Measurements from ENCODE around the gene LCA5L. TPM values are rescaled to one million over a fixed set of nuclear protein-coding genes. Genes with fewer than 3 reads are reported as not detected.
"Not testable (repeated sequence)": the region's sequence is repeated elsewhere in the genome, so short reads cannot be mapped to it uniquely, and the experiment has no call there.

LCA5L gene
- total RNA-seq, 1 donor from 2014 or later = 2.0 TPM

- no peak for DNase-seq (ENCODE audit: extremely low read depth, low read depth, low spot score)
These were observed 6.8 kb upstream of the LCA5L start for GRCh38 chr21:39452207-39452969.

GRCh38 chr21:39451332-39452206 lies 6.0 kb upstream of the LCA5L start, which contains the start of gene SH3BGR:
Gene SH3BGR (plus strand): TSS chr21:39451970. CDS start chr21:39452097, 127 bp downstream.
- no peak for DNase-seq (ENCODE audit: extremely low read depth, low read depth, low spot score)

- no peak for DNase-seq (ENCODE audit: extremely low read depth, low read depth, low spot score)
These were observed 1.7 kb upstream of the LCA5L start for GRCh38 chr21:39447264-39447663.

GRCh38 chr21:39444421-39445180 lies 977 bp downstream of the LCA5L start:
- DNase-seq (ENCODE audit: extremely low read depth, low read depth, low spot score) = no peak

GRCh38 chr21:39441502-39442475 lies 3.8 kb downstream of the LCA5L start:
- no peak for DNase-seq (ENCODE audit: extremely low read depth, low read depth, low spot score)

GRCh38 chr21:39439232-39439631 lies 6.3 kb downstream of the LCA5L start:
- DNase-seq (ENCODE audit: extremely low read depth, low read depth, low spot score) = no peak

- DNase-seq (ENCODE audit: extremely low read depth, low read depth, low spot score) = no peak
These were observed 10.6 kb downstream of the LCA5L start for GRCh38 chr21:39434950-39435349.

- no peak for DNase-seq (ENCODE audit: extremely low read depth, low read depth, low spot score)
These were observed 14.6 kb downstream of the LCA5L start for GRCh38 chr21:39430954-39431353.

GRCh38 chr21:39430457-39430856 lies 15.1 kb downstream of the LCA5L start:
- DNase-seq (ENCODE audit: extremely low read depth, low read depth, low spot score) = no peak

GRCh38 chr21:39430016-39430415 lies 15.6 kb downstream of the LCA5L start:
- no peak for DNase-seq (ENCODE audit: extremely low read depth, low read depth, low spot score)

- no peak for DNase-seq (ENCODE audit: extremely low read depth, low read depth, low spot score)
These were observed 16.1 kb downstream of the LCA5L start for GRCh38 chr21:39429445-39429844.

GRCh38 chr21:39422527-39423241 lies 22.9 kb downstream of the LCA5L start:
- DNase-seq (ENCODE audit: extremely low read depth, low read depth, low spot score) = no peak

GRCh38 chr21:39419204-39419603 lies 26.4 kb downstream of the LCA5L start:
- not testable (repeated sequence) for DNase-seq (ENCODE audit: extremely low read depth, low read depth, low spot score)

- no peak for DNase-seq (ENCODE audit: extremely low read depth, low read depth, low spot score)
These were observed 39.5 kb downstream of the LCA5L start for GRCh38 chr21:39406065-39406464.

- DNase-seq (ENCODE audit: extremely low read depth, low read depth, low spot score) = no peak
These were observed 45.4 kb downstream of the LCA5L start for GRCh38 chr21:39400173-39400572.

- DNase-seq (ENCODE audit: extremely low read depth, low read depth, low spot score) = no peak
These were observed 47.8 kb downstream of the LCA5L start for GRCh38 chr21:39397646-39398385.

- DNase-seq (ENCODE audit: extremely low read depth, low read depth, low spot score) = no peak
These were observed 52.6 kb downstream of the LCA5L start for GRCh38 chr21:39392981-39393380.

- no peak for DNase-seq (ENCODE audit: extremely low read depth, low read depth, low spot score)
These were observed 55.3 kb downstream of the LCA5L start for GRCh38 chr21:39390212-39390765.
